Effector CD8-positive, alpha-beta T cell (primary cell): ENCODE data around the gene RAPGEF4.

Source experiments
- DNase-seq: peaks from one replicate; lab custom pipeline; 2025; lab: John Stamatoyannopoulos, UW

RAPGEF4 gene

DNA sequence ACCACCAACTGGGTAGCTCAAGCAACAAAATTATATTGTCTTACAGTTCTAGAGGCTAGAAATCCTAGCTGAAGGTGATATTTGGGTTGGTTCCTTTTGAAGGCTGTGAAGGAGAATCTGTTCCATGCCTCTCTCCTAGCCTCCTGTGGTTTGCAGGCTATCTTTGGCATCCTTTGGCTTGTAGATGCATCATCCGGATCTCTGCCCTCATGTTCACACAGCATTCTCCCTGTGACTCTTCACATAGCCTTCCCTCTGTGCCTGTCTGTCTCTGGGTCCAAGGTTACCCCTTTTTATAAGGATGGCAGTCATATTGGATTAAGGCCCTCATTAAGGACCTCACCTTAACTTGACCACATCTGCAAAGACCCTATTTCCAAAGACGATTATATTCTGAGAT lies 261.4 kb downstream of the RAPGEF4 start:
- DNase-seq: no peak

GRCh38 chr2:172998547-172999272 lies 263.1 kb downstream of the RAPGEF4 start:
- DNase-seq: no peak

DNA sequence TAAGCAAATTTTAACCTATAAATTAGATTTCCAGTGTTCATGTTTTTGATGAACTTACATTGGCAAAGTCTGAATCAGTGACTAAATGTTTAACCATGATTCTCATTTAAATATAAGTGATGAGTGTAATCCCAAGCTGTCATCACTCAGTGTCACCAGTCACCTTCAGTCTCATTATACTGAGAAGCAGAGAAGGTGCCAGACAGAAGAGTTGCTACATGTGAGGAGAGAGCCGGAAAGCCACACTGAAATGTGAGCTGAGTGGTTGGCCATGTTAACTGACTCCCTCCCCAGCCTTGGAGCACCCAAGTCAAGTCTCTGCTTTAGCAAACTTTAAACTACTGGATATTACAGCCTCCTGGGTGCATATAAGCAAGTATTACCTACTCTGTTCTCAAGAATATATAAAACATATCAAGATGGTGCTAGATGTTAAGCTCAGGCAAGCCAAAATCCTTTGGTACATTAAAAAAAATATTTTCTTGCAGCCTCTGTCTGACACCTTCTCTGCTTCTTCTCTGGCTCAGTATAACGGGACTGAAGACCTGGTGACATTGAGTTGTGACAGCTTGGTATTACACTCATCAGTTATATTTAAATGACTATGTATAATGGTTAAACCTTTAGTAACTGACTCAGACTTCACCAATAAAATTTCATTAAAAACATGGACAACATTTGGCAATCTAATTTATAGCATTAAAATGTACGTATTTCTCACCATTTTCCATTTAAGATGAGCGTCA lies 264.2 kb downstream of the RAPGEF4 start:
- DNase-seq: no peak

GRCh38 chr2:173001664-173002604 lies 266.3 kb downstream of the RAPGEF4 start:
- DNase-seq: no peak

DNA sequence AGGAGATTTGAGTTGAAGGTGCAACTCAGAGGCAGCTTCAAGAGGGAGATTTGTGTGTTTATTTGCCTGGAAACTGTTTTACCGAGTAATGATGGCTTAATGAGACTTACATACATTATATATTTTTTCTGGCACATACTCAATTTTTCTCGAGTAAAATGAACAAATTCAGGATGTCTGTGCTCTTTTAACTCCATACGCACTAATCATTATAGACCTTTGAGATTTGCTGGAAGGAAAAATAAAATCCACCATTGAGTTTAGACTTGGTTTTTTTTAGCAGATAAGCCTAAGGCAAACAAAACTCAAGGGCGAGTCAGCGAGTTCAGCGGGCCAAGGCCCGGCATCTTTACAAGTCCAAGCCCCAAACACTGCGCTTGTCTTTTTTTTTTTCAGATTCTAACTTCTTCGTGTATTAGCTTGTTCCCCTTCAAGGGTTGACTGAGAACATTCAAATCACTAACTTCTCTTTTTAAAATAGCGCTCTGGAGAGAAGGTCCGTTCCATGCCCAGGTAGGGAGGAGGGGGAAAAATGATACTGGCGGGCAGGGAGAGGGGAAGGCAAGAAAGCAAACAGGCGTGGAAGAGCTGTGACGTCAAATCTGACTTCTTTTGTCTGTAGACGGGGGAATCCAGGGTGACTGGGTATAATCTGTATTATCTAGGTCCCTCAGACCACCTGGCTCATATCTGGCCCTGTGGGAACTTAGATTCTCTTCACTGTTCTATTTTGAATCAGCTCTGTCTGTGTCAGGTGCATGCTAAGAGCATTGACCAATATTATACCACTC lies 267.3 kb downstream of the RAPGEF4 start:
- no peak for DNase-seq

DNA sequence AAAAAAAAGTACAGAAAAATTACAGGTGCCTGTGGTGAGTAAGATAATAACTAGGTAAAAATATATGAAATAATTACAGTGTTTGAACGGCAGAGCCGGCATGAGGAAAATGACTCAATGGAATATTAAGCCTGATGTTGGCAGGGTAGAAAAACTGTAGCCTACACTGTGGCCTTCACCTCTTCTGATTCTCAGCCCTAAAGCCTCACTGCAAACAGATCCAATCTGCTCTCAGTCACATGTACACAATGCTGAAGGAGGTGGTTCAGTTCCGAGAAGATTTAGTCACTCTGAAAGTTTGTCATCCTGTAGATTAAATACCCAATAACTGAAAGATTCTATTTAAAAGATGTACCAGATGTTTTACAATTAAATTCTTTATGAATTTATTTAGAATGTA lies 273.1 kb downstream of the RAPGEF4 start:
- no peak for DNase-seq

DNA sequence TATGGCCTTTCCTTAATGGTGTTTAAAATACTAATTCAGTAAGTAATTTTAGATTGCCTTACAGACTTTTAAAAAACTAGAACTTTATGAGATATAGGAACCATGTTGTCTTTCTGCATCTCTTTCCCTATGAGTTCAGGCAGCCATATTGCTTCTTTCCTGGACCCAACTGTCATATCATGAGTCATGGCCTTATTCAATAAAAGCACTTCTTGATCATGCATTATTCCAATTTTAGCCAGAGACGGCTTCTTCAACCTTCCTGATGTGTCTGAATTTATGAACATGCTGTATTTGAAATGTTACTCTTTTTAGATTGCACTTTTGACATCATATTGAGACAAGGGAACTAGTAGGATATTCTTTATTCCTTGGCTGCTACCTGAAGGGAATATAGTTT lies 274.6 kb downstream of the RAPGEF4 start:
- DNase-seq: no peak

GRCh38 chr2:173016451-173016850 lies 280.8 kb downstream of the RAPGEF4 start:
- no peak for DNase-seq

GRCh38 chr2:173017646-173018420 lies 282.2 kb downstream of the RAPGEF4 start:
- DNase-seq: no peak

DNA sequence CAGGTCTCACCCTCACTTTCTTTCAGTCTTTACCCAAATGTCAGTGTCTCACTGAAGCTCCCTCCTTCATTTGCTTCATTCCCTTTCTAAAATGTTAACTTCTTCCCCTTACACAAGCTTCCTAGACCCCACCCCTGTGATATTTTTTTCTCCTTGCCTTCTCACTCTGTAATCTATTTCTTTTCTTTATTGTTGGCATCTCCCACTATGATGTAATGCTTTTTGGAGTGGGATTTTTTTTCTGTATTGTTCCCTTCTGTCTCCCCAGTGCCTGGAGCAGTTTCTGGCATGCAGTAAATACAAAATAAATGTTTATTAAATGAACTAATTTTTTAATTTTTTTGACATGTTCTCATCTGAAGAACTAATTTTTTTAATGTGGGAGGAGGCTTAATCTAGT lies 284.1 kb downstream of the RAPGEF4 start:
- DNase-seq: no peak

- no peak for DNase-seq
Measured at GRCh38 chr2:173021939-173022371, 286.3 kb downstream of the RAPGEF4 start.

DNA sequence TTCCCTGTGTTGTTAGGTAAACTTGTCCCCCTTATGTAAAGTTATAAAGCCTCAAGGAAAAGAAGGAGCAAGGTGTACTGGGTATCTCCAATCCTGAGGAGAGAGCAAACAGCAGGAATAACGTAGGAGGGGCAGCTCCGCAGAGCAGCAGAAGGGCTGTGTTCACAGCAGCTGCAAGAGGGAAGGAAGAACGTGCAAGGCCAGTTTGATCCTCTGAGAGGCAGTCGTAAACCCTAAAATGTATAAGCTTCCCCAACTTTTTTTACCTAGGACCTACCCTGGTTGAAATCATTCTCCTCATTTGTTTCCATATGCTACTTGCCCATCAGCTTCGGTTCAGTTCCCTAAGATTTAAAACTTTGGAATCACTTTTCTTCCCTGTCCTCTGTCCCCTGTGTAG lies 288.1 kb downstream of the RAPGEF4 start:
- no peak for DNase-seq

- DNase-seq: no peak
Measured at GRCh38 chr2:173026479-173026878, 290.8 kb downstream of the RAPGEF4 start.

DNA sequence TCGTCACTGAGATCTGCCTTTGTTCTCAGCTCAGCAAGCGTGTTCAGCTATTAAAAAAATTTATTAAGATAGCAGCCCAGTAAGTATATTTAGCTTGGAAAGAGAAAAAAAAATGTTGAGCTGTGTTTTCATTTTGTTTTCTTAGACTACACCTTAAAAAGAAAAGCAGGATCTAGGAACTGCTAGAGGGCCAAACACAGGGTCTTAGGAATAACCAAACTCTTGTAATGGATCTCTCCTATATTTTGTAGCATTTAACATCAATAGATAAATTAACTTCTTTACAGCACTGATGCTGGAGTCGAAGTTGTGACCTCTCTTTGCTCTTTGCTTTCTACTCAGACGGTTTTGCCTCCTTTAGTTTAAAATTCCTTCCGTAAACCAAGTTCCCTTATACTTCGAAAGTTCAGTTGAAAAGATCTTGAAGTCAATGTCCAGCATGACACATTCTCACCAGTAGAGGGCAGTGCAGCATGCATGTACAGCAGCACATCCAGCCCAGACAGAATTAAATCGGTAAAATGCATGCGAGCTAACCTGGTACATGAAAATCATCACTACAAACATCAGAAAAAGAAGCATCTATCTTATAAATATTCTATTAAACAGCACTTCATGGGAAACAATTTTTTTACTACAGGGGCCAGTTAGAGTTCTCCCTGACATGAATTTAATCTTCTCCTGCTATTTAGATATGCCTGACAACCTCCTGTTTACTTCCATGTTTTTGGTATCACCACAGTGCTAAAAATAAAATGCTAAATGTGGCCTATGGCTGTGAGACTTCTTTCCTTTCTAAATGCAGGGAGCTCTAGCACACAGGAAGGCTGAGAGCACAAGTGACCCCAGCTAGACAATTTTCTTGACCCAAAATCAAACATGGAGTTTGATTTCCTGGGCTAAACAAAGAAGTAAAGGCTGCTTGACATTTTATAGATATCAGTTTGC lies 291.8 kb downstream of the RAPGEF4 start:
- peak; percentile 51 for DNase-seq

DNA sequence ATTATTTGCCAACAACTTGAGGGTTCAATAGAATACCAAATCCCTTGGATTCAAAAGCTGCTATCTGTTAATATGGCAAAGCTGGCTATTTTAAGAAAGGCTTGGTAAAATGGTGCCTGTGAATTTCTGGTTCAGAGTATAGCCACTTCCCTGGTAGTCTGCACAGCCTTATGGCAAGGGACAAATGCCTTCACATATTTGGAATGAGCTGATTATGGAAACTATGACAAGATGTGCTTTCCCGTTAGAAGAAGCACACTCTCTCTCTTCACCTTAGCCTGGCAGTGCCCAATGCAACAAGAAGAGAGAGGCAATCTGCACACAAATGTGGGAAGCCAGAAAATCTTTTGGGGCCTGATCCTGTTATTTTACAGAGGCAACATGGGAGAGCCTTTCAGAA lies 292.5 kb downstream of the RAPGEF4 start:
- DNase-seq: no peak

- DNase-seq: no peak
Measured at GRCh38 chr2:173028671-173029070, 293.0 kb downstream of the RAPGEF4 start.

GRCh38 chr2:173030561-173031490 lies 295.2 kb downstream of the RAPGEF4 start:
- no peak for DNase-seq

DNA sequence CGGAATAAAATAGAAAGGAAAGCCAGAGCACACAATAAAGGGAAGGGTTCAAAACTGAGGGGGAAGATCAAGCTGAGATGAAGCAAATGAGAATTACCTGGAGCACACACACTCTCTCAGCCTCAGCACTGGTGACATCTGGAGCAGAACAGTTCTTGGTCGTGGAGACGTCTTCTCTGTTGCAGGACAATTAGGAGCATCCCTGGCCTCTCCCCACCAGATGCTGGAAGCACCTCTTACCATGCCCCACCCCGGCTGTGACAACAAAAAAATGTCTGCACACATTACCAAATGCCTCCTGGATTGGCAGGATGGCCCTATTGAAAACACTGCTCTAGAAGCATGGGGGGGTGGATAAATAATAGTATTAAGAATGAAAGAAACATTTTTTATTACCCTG lies 296.4 kb downstream of the RAPGEF4 start:
- DNase-seq: no peak
